8988T (cell line): ENCODE data around the gene BBC3.

Experiments
- DNase-seq: peaks from one replicate; pipeline ENCODE4 v3.0.0; 2011

Gene BBC3

DNA sequence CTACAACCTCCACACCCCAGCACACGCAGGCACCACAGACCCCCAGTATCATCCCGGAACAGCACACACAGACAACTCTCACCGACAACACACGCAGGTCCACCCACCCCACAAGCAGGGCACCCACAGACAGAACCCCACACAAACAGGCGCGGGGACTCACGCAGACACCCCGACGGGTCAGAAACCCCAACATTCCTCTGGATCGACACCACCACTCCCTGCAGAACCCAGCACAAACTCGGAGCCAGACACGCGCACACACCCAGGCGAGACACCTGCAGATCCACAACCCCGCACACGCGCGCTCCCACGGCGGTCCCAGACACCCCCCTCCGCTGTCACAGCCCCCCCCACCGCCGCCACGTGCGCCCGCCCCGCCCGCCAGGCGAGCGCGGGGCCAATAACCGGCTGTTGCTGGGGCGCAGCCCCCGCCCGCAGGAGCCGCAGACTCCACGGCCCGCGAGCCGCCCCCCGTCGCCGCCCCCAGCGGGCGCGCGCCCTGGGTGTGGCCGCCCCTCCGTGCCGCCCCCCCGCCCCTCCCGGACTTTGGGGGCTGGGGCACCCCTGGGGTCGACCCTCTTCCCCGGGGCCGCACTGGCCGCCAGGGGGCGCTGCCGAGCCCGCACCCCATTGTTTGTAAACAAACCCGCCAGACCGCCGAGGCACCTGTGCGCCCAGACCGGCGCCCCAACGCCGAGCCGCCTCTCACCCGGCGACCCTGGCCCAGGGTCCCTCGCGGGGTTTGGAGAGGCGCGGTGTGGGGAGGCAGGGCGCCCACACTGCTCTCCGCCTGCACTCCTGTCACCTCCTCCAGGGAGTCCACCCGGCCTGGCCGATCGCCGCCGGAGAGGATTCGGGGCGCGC is 712 bp downstream of the BBC3 start:
- no peak for DNase-seq

DNA sequence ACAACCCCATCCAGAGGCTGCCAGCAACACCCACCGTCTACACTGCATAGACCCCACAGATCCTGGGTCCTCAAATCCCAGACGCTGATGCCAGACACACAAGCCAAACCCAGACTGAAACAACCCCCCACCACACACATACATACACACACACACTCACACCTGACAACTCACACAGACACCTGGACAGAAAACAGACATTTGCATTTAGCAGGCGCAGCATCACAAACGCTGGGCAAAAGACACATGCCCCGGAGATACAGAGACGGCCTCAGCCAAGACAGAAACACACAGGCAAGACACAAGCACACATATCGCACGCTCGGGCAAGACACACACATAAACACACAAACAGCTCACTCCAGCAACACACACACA is 1.3 kb downstream of the BBC3 start:
- DNase-seq = no peak

DNA sequence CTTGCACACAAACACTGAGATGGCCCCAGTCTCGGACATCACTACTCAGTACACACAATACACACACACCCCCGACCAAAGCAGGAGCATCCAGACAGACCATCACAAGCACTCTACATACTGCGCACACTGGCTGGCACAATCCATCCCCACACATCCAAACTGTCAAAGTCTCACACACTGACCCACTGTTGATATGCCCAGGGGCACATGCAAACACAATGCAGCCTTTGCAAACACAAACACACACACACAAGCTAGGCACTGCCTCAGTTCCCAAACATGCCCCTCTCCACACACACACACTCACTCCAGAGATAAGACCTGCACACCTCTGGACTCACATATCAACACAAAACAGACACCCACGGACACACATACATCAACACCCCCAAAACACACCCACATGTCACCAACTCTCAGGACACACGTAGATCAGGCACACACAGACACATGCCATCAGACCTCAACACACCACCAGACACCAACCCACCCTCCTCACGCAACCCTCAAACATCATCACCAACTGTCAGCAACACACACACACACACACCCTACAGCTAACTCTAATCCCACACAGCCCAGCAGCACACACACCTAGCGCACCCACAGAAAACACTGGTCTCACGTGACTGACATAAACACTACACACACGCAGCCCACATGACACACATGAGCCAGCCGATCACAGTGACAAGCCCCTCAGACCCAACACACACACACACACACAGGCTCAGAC is 1.9 kb downstream of the BBC3 start:
- no peak for DNase-seq

GRCh38 chr19:47228168-47228936 is 2.6 kb downstream of the BBC3 start:
- DNase-seq = no peak

GRCh38 chr19:47227352-47228167 is 3.4 kb downstream of the BBC3 start:
- DNase-seq = no peak

DNA sequence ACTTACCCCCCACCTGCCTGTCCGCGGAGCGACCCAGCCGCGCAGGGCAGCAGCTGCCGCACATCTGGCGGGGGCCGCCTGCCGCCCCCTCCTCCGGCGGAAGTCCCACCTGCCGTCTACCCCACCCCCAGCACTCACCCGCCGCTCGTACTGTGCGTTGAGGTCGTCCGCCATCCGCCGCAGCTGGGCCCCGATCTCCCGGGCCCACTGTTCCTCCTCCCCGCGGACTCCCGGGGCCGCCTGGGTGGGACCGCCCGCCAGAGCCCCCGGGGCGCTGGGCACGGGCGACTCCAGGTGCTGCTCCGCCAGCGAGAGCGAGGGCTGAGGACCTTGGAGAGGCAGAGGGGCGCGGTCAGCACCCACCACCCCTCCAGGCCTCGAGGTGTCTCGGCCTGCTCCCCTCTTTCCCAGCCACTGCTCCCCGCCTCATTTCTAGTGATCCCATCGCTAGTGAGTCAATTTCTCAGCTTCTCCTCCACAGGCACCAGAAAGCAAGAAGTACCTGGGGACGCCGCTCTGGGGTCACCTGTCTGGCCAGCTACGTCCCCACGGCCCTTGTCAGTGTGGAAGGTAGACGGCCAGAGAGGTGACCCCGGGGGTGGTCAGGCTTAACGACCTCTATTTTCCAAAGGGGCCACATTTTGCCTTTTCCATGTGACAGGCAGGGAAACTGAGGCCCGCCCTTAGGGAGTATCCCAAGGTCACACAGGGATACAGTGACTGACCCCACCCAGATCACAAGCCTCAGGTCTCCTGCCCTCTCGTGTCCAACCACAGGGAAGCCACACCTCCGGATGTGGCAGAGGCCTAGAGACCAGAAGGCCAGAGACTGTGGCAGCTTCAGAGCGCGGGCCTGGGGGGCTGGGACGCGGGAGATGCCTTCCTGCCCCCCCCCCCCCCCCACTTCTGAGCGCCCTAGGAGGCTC is 4.3 kb downstream of the BBC3 start:
- no peak for DNase-seq

DNA sequence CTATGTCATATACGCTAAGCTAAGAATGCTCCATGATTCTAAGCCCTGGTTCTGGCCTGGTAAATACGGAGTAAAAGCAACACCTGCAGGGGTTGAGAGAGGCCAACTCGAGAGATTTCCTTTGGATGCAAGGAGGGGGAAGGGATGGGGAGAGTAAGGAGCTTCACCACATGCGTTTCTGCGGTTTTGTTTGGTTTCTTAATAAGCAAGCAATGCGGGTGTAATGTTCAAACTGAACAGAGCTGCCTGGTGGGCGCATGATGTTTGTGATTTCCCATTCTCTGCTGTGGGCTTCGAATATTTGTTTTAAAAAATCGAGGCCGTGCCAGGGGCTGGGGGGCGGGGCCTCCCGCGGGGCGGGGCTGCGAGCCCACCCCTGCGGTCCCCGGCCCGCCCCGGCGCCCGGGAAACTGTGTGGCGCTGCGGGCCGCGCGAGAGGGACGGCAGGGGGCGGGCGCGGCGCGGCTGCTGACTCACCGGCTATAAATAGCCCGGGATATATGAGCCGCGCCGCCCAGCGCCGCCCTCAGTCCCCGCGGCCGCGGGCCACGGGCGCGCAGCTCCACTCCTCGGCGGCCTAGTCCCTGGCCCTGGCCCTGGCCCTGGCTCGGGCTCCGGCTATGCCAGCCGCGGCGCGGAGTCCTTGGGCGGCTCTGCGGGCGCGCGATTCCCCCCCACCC is 5.1 kb downstream of the BBC3 start:
- DNase-seq = peak; percentile 91

- DNase-seq = no peak
These were observed 9.1 kb downstream of the BBC3 start for GRCh38 chr19:47221890-47222289.

DNA sequence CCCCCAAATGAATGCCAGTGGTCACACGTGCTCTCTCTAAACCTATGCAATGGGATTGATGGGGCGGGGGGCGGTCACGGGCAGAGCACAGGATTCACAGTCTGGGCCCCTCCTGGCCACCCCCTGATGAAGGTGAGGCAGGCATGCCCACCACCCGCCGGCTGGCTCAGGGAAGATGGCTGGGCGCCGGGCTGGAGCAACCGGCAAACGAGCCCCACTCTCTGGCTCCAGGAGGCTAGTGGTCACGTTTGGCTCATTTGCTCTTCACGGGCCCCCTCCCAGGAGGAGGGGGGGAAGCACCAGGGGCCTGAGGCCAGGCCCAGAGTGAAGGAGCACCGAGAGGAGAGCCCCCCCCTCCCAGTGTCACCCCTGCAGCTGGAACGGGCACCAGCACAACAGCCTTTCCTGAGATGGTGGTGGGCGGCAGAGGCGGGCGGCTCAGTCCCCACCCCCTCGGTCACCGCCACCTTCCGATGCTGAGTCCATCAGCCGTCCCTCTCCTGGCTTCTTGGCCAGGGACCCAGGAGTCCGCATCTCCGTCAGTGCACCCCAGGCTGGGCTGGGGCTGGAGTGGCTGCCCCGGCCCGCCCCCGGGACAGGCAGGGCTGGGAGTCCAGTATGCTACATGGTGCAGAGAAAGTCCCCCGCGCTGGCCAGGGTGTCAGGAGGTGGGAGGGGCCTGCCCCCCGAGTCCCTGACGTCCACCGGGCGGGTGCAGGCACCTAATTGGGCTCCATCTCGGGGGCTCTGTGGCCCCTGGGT is 9.7 kb downstream of the BBC3 start:
- no peak for DNase-seq

DNA sequence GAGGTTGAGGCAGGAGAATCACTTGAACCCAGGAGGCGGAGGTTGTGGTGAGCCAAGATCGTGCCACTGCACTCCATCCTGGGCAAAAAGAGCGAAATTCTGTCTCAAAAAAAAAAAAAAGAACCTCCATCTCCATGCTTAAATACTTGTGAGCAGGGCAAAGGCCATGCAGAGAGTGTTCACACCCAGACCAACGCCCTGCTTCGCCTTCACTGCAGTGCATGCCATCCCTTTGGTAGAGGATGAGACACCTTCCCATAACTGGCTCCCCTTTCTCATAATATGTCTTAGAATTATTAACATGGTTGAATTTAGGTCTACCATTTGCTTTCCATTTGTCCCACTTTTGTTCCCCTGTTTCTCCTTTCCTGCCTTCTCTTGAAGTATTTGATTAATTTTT is 15.4 kb downstream of the BBC3 start:
- no peak for DNase-seq

DNA sequence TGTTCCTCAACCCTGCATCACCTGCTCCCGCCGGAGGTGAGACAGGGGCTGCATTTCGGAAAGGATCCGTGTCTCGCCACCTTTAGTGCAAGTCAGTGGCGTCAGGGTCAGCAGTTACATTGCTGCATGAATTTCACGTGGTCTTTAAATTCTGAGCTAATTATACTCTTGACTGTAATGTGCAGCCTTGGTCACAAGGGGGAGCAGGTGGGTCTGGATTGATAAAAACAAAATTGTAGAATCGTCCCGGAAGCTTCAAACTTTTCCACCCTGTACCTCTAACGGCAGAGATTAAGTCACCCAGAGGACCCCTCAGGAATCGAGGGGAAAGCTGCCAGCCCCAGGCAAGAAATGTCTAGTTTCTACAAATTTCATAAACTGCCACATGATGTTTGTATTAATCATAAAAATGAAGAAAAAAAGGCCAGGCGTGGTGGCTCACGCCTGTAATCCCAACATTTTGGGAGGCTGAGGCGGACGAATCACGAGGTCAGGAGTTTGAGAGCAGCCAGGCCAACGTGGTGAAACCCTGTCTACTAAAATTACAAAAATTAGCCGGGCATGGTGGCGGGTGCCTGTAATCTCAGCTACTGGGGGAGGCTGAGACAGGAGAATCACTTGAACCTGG is 20.2 kb downstream of the BBC3 start:
- DNase-seq = no peak

GRCh38 chr19:47210180-47210490 is 20.9 kb downstream of the BBC3 start:
- DNase-seq = no peak

DNA sequence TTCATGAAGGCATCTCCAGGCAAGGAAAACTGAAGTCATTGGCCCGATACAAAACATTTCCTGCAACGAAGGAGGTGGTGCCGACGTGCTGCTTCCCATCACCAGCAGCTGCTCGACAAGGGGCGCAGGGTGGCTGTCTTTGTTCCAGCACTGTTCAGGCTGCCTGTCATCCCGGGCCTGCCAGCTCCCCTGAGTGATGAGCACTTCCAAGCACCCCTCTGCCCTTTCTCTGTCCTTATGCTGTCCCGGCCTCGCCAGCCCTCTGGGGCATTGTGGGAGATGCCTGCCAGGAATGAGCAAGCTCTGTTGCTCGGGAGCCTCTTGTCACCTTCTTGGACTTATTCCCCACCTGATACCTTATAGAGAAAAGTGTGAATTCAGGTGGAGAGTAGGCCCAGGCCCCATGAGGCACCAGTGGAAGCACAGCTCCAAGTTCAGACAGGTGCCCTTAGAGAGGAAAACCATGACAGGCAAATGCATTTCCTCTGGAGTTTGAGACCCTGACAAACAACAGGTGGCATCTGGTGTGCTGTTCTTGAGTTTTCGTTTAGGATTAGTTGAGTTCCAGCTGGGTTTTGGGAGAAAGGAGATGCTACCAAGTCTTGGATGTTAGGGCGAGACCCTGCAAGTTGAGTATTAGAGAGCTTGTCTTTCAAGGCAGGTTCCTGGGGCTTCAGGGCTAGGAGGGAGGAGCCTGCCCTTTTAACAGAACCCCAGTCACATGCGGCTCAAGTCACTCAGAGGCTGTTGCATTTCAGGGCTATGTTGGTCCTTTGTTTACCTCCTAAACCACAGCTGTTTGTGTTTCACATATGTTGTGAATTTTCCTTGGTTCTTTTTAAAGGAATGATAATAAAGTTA is 21.4 kb downstream of the BBC3 start:
- no peak for DNase-seq

GRCh38 chr19:47203254-47203653 is 27.7 kb downstream of the BBC3 start:
- DNase-seq = no peak

DNA sequence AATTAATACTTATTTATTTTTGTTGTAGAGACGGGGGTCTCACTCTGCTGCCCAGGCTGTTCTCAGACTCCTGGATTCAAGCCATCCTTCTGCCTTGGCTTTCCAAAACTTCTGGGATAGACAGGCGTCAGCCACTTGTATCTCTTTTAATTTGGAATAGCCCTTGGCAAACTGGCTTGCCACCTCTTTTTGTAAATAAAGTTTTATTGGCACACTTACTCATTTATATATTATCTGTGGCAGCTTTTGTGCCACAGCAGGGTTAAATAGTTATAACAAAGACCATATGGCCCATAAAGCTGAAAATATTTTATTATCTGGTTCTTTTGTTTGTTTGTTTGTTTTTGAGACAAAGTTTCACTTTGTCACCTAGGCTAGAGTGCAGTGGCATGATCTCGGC is 30.5 kb downstream of the BBC3 start:
- no peak for DNase-seq

DNA sequence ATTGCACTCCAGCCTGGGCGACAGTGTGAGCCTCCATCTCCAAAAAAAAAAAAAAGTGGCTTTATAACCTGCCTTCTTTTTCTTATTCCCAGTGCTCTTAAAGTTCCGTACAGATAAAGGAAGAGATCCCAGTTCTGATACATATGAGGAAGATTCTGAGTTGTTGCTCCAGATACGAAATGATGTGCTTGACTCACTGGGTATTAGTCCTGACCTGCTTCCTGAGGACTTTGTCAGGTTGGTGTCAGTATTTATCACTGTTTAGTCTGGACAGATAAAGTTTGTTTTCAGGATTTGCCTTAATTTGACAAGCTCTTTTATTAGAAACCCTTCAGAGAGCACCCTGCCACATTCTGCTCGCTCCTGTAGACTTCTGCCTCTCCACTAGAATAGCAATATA is 33.9 kb downstream of the BBC3 start:
- DNase-seq = no peak

DNA sequence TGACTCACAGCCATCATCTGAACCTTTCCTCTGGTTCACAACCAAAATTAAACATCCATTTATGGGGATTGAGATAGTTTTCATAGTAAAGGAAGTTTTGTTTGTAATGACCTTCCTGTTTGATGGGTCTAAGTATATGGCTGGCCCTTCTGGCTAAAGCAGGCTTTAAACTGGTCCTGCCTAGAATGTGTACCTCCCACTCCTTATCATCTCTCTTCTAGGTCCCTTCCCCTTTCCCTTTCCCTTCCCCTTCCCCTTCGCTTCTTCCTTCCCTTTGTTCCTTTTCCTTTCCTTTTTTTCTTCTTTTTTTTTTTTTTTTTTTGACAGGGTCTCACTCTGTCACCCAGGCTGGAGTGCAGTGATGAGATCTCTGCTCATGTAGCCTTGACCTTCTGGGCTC is 35.6 kb downstream of the BBC3 start:
- DNase-seq = no peak

- DNase-seq = no peak
These were observed 40.8 kb downstream of the BBC3 start for GRCh38 chr19:47190167-47190727.
